Memory B cell (primary cell): ENCODE measurements around the gene DLK1.

ENCODE experiments used
- ATAC-seq: fragments of 150-1000 bp; cut with Tn5 transposase; 2 replicates; pipeline ENCODE4 v1.10.0; 2021; ENCODE audit warnings: low read depth, mild to moderate bottlenecking, moderate library complexity
- DNase-seq, 2 donors: peaks; one replicate each; pipeline ENCODE4 v3.0.0; 2022; ENCODE audit warnings: low spot score in 2 of 2
- H3K27ac Mint-ChIP-seq: one replicate; pipeline ENCODE4 v1.8.0; 2022; ENCODE audit warnings: mild to moderate bottlenecking, moderate library complexity, mixed read lengths
- H3K27me3 Mint-ChIP-seq: one replicate; pipeline ENCODE4 v1.8.0; 2022; ENCODE audit warnings: mixed read lengths
- H3K36me3 Mint-ChIP-seq: one replicate; pipeline ENCODE4 v1.8.0; 2022; ENCODE audit warnings: mild to moderate bottlenecking, mixed read lengths
- H3K4me1 Mint-ChIP-seq: one replicate; pipeline ENCODE4 v1.8.0; 2022; ENCODE audit warnings: mixed read lengths
- H3K4me3 Mint-ChIP-seq: one replicate; pipeline ENCODE4 v1.8.0; 2022; ENCODE audit warnings: mild to moderate bottlenecking, moderate library complexity, mixed read lengths
- H3K9me3 Mint-ChIP-seq: one replicate; pipeline ENCODE4 v1.8.0; 2022; ENCODE audit warnings: mixed read lengths

DLK1 gene

GRCh38 chr14:100783630-100784370, 57.1 kb downstream of the DLK1 start:
- DNase-seq: no peak
- no peaks in the 10 kb centered on the region for H3K36me3 Mint-ChIP-seq

GRCh38 chr14:100784523-100785337, 58.0 kb downstream of the DLK1 start:
- Mint-ChIP-seq H3K36me3 (no peaks in the 10 kb centered on the region), H3K27me3 (peaks cover 5% of the 10 kb centered on the region), H3K27ac (no peak overlapping the region), H3K4me1 (no peaks in the 10 kb centered on the region), H3K4me3 (no peak overlapping the region), H3K9me3 (peaks cover 2% of the 10 kb centered on the region)
- no peak for DNase-seq
- no peak for ATAC-seq

More at GRCh38 chr14:100783630-100784370, 57.1 kb downstream of the DLK1 start:
- no peak for ATAC-seq
- no peak overlapping the region for H3K27ac Mint-ChIP-seq
- H3K4me3 Mint-ChIP-seq: no peak overlapping the region
- H3K4me1 Mint-ChIP-seq: no peaks in the 10 kb centered on the region
- peaks cover 2% of the 10 kb centered on the region for H3K9me3 Mint-ChIP-seq
- peaks cover 5% of the 10 kb centered on the region for H3K27me3 Mint-ChIP-seq

GRCh38 chr14:100785338-100785615, 58.6 kb downstream of the DLK1 start:
- Mint-ChIP-seq H3K4me1 (no peaks in the 10 kb centered on the region), H3K27ac (no peak overlapping the region), H3K9me3 (peaks cover 2% of the 10 kb centered on the region), H3K36me3 (no peaks in the 10 kb centered on the region), H3K27me3 (peaks cover 5% of the 10 kb centered on the region), H3K4me3 (no peak overlapping the region)
- ATAC-seq (no peak), DNase-seq (no peak)

GRCh38 chr14:100785626-100786025, 58.9 kb downstream of the DLK1 start:
- no peak for ATAC-seq
- Mint-ChIP-seq H3K27me3 (peaks cover 5% of the 10 kb centered on the region), H3K4me1 (no peaks in the 10 kb centered on the region), H3K36me3 (no peaks in the 10 kb centered on the region), H3K27ac (no peak overlapping the region), H3K4me3 (no peak overlapping the region), H3K9me3 (peaks cover 2% of the 10 kb centered on the region)
- no peak for DNase-seq

GRCh38 chr14:100786131-100786530, 59.4 kb downstream of the DLK1 start:
- Mint-ChIP-seq H3K4me3 (no peak overlapping the region), H3K4me1 (no peaks in the 10 kb centered on the region), H3K27me3 (peaks cover 5% of the 10 kb centered on the region), H3K9me3 (peaks cover 2% of the 10 kb centered on the region), H3K36me3 (no peaks in the 10 kb centered on the region), H3K27ac (no peak overlapping the region)
- no peak for DNase-seq
- no peak for ATAC-seq

GRCh38 chr14:100786576-100787219, 60.0 kb downstream of the DLK1 start:
- H3K4me3 Mint-ChIP-seq: no peak overlapping the region
- ATAC-seq: no peak
- peaks cover 5% of the 10 kb centered on the region for H3K27me3 Mint-ChIP-seq
- H3K27ac Mint-ChIP-seq: no peak overlapping the region
- DNase-seq: no peak
- H3K36me3 Mint-ChIP-seq: no peaks in the 10 kb centered on the region
- H3K9me3 Mint-ChIP-seq: peaks cover 2% of the 10 kb centered on the region
- H3K4me1 Mint-ChIP-seq: no peaks in the 10 kb centered on the region

GRCh38 chr14:100787659-100788058, 61.0 kb downstream of the DLK1 start:
- Mint-ChIP-seq H3K27me3 (peaks cover 7% of the 10 kb centered on the region), H3K27ac (no peak overlapping the region), H3K4me1 (no peaks in the 10 kb centered on the region), H3K36me3 (no peaks in the 10 kb centered on the region), H3K9me3 (peaks cover 2% of the 10 kb centered on the region), H3K4me3 (no peak overlapping the region)
- DNase-seq (no peak), ATAC-seq (no peak)
